IMR-90 (cell line): ENCODE measurements around the gene ADM5. TPM values are rescaled to one million over a fixed set of nuclear protein-coding genes. Genes with fewer than 3 reads are reported as not detected.
"Not testable (repeated sequence)": the region's sequence is repeated elsewhere in the genome, so short reads cannot be mapped to it uniquely, and the experiment has no call there.

Experiments
- ATAC-seq: fragments of 200-7000 bp; cut with Tn5 transposase; 2 replicates; pipeline ENCODE4 v1.9.1; 2020; ENCODE audit warnings: low read depth, mild to moderate bottlenecking, moderate library complexity
- BruUV-seq: library from RNA; stranded (reverse); fragments of 400-500 nt; replicated peaks from 2 replicates; lab custom pipeline; 2021; lab: Mats Ljungman, UMichigan
- CTCF ChIA-PET: fragments of 300-600 bp; formaldehyde crosslinking; extraction: SDS; loops from one replicate; lab custom pipeline; 2021; ENCODE audit warnings: antibody characterized with exemption; lab: Yijun Ruan, JAX
- POLR2A ChIA-PET: fragments of 300-600 bp; sonication (Branson Sonifier 250); formaldehyde crosslinking; loops from one replicate; lab custom pipeline; 2022; ENCODE audit warnings: antibody characterized with exemption; ENCODE audit not compliant: unreplicated experiment; lab: Charles Lee
- DNase-seq: peaks from one replicate; pipeline ENCODE4 v3.0.0; 2013
- H2AFZ ChIP-seq: replicated peaks from 2 replicates; pipeline ENCODE3; 2013; ENCODE audit warnings: low read length, mild to moderate bottlenecking; ENCODE audit not compliant: poor library complexity
- H2AK5ac ChIP-seq: 2 replicates; pipeline ENCODE4 v1.6.1; 2013; ENCODE audit warnings: low read depth, low read length, inconsistent platforms
- H2AK9ac ChIP-seq: replicated peaks from 2 replicates; pipeline ENCODE3; 2013; ENCODE audit warnings: mild to moderate bottlenecking, low read depth, low read length, moderate library complexity; ENCODE audit not compliant: poor library complexity
- H2BK120ac ChIP-seq: 2 replicates; pipeline ENCODE4 v1.6.1; 2013; ENCODE audit warnings: low read depth, low read length, inconsistent platforms
- H2BK15ac ChIP-seq: 3 replicates; pipeline ENCODE4 v1.6.1; 2013; ENCODE audit warnings: low read depth, low read length, inconsistent platforms
- H2BK20ac ChIP-seq: 2 replicates; pipeline ENCODE4 v1.6.1; 2013; ENCODE audit warnings: low read depth, mild to moderate bottlenecking, inconsistent platforms, low read length, moderate library complexity
- H2BK5ac ChIP-seq: 2 replicates; pipeline ENCODE4 v1.6.1; 2013; ENCODE audit warnings: mild to moderate bottlenecking, low read depth, low read length, inconsistent platforms; ENCODE audit not compliant: poor library complexity, severe bottlenecking
- H3K14ac ChIP-seq: replicated peaks from 2 replicates; pipeline ENCODE4 v1.6.1; 2013; ENCODE audit warnings: low read depth, low read length, inconsistent platforms
- H3K18ac ChIP-seq: 2 replicates; pipeline ENCODE4 v1.6.1; 2013; ENCODE audit warnings: low read depth, low read length, control low read depth
- H3K23ac ChIP-seq: 2 replicates; pipeline ENCODE4 v1.6.1; 2013; ENCODE audit warnings: low read depth, low read length, inconsistent platforms
- H3K27ac ChIP-seq: 2 replicates; pipeline ENCODE4 v1.5.1; 2013; ENCODE audit warnings: mild to moderate bottlenecking, control low read depth, low read length; ENCODE audit not compliant: insufficient read depth
- H3K27me3 ChIP-seq: 2 replicates; pipeline ENCODE4 v1.6.1; 2013; ENCODE audit warnings: low read length; ENCODE audit not compliant: control insufficient read depth, insufficient read depth
- H3K36me3 ChIP-seq: 2 replicates; pipeline ENCODE4 v1.6.1; 2013; ENCODE audit warnings: low read length, mixed read lengths; ENCODE audit not compliant: control insufficient read depth, insufficient read depth
- H3K4ac ChIP-seq: 2 replicates; pipeline ENCODE4 v1.6.1; 2013; ENCODE audit warnings: low read depth, low read length, inconsistent platforms
- H3K4me1 ChIP-seq: 2 replicates; pipeline ENCODE4 v1.6.1; 2013; ENCODE audit warnings: low read length, mixed read lengths; ENCODE audit not compliant: control insufficient read depth, insufficient read depth
- H3K4me2 ChIP-seq: 2 replicates; pipeline ENCODE4 v1.6.1; 2013; ENCODE audit warnings: low read depth, mild to moderate bottlenecking, control low read depth, low read length, moderate library complexity
- H3K4me3 ChIP-seq: 2 replicates; pipeline ENCODE4 v1.5.1; 2013; ENCODE audit warnings: low read depth, mild to moderate bottlenecking, control low read depth, low read length, moderate library complexity; ENCODE audit not compliant: insufficient read depth
- H3K56ac ChIP-seq: 2 replicates; pipeline ENCODE4 v1.6.1; 2013; ENCODE audit warnings: low read length, inconsistent platforms; ENCODE audit not compliant: insufficient read depth; ENCODE audit errors: extremely low read depth
- H3K79me1 ChIP-seq, 2 experiments: 2 replicates each; pipeline ENCODE4 v1.6.1; 2013; ENCODE audit warnings: low read length in 2 of 2, inconsistent platforms in 1 of 2, low read depth in 1 of 2
- H3K9ac ChIP-seq: 2 replicates; pipeline ENCODE4 v1.6.1; 2013; ENCODE audit warnings: low read depth, low read length, control low read depth
- H3K9me1 ChIP-seq: 2 replicates; pipeline ENCODE4 v1.6.1; 2013; ENCODE audit warnings: low read length, inconsistent platforms; ENCODE audit not compliant: insufficient read depth
- H3K9me3 ChIP-seq: 2 replicates; pipeline ENCODE4 v1.6.1; 2013; ENCODE audit warnings: low read length; ENCODE audit not compliant: control insufficient read depth, insufficient read depth
- H4K20me1 ChIP-seq: 2 replicates; pipeline ENCODE4 v1.6.1; 2013; ENCODE audit warnings: low read length, inconsistent platforms; ENCODE audit not compliant: insufficient read depth
- H4K5ac ChIP-seq: 2 replicates; pipeline ENCODE4 v1.6.1; 2013; ENCODE audit warnings: mild to moderate bottlenecking, low read depth, low read length, control low read depth
- H4K8ac ChIP-seq, 2 experiments: 2 replicates each; pipeline ENCODE4 v1.6.1; 2013; ENCODE audit warnings: low read depth in 2 of 2, low read length in 2 of 2, control low read depth in 1 of 2, inconsistent platforms in 1 of 2
- H4K91ac ChIP-seq: 2 replicates; pipeline ENCODE4 v1.6.1; 2013; ENCODE audit warnings: low read depth, low read length, inconsistent platforms; ENCODE audit not compliant: insufficient read depth
- CTCF ChIP-seq: conservative IDR thresholded peaks from 2 replicates; pipeline ENCODE4 v1.5.1; 2012; ENCODE audit warnings: mild to moderate bottlenecking, low read depth, low read length, improper control_type of control experiment
- MAZ ChIP-seq: IDR thresholded peaks from 2 replicates; pipeline ENCODE4 v1.6.1; 2012; ENCODE audit warnings: low read depth, mild to moderate bottlenecking, low read length, improper control_type of control experiment, moderate library complexity, borderline replicate concordance
- NFE2L2 ChIP-seq: fragments of 150-350 bp; IDR thresholded peaks from 2 replicates; pipeline ENCODE4 v1.6.1; 2016; ENCODE audit warnings: low read depth, mild to moderate bottlenecking, low read length
- RCOR1 ChIP-seq: IDR thresholded peaks from 2 replicates; pipeline ENCODE4 v1.6.1; 2012; ENCODE audit warnings: mild to moderate bottlenecking, low read length, improper control_type of control experiment; ENCODE audit not compliant: insufficient replicate concordance
- WGBS, 2 experiments: methylation state at CpG; one replicate each; pipeline versions ENCODE4 v1.1.5 to v1.1.7; 2013; ENCODE audit warnings: missing lambda C conversion rate in 2 of 2; ENCODE audit not compliant: insufficient read length in 1 of 2; ENCODE audit errors: extremely low coverage in 2 of 2; 5-methylcytosine and 5-hydroxymethylcytosine counted together
- dilution Hi-C: fragments of 300-500 bp; cut with HindIII; formaldehyde crosslinking; loops from one replicate; pipeline ENCODE4 v1.14.3; 2018; ENCODE audit warnings: low sequenced_read_pairs; ENCODE audit not compliant: unreplicated experiment
- in situ Hi-C: fragments of 300-500 bp; cut with MboI; formaldehyde crosslinking; loops from 3 replicates; pipeline ENCODE4 v1.14.3; 2019; ENCODE audit warnings: low sequenced_read_pairs, inconsistent platforms, mixed read lengths
- intact Hi-C: fragments of 100-400 bp; cut with micrococcal nuclease; formaldehyde crosslinking; loops from 2 replicates; pipeline ENCODE4 v1.10.0; 2022
- polyA plus RNA-seq, 3 experiments: library from polyadenylated mRNA; depleted of rRNA; stranded (reverse); fragments of >200 nt; gene quantifications; 2 replicates each; pipeline ENCODE4 v1.2.3, GENCODE V29; 2012; ENCODE audit warnings: low replicate concordance in 1 of 3
- total RNA-seq: library from RNA; depleted of rRNA; stranded (reverse); fragments of >200 nt; gene quantifications from 2 replicates; pipeline ENCODE4 v1.2.3, GENCODE V29; 2012
- TF ChIP-seq, protein P1 (sequence below): fragments of 150-350 bp; IDR thresholded peaks from 2 replicates; pipeline ENCODE4 v1.6.1; 2017; ENCODE audit warnings: mild to moderate bottlenecking, antibody characterized with exemption, low read length, low read depth

ADM5 gene
- total and polyA plus RNA-seq, 2 of the 4 experiments (the other 2 are of a cell fraction), result 0.18 to 0.99 TPM

DNA sequence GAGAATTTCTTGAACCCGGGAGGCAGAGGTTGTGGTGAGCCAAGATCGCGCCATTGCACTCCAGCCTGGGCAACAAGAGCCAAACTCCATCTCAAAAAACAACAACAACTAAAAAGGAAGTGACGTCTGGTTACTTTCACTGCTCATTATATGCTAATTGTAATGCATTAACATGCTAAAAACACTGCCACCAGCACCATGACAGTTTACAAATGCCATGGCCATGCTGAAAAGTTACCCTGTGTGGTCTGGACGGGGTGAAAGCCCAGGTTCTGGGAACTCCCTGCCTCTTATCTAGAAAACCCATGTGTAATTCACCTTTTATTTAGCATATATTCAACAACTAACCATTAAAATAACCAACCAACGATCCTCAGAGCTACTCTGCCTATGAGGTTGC, 29.6 kb downstream of the ADM5 start:
- H2AK5ac ChIP-seq, result no peak overlapping the region
- dilution Hi-C loops, result no loop called here
- in situ Hi-C loops, result no loop called here
- intact Hi-C loops, result loop anchor here (10.0 kb wide), 1 partner anchor 96 kb away; the partner anchor contains the start of genes FUZ and MED25
- no peaks in the 10 kb centered on the region for H3K79me1 ChIP-seq
- H3K4ac ChIP-seq, result no peak overlapping the region
- H3K4me2 ChIP-seq, result no peak overlapping the region
- H3K9me1 ChIP-seq, result no peaks in the 10 kb centered on the region
- H3K4me3 ChIP-seq, result no peak overlapping the region
- no peaks in the 10 kb centered on the region for H4K20me1 ChIP-seq
- H2BK20ac ChIP-seq, result no peak overlapping the region
- H3K4me1 ChIP-seq, result no peaks in the 10 kb centered on the region
- no peak overlapping the region for H3K27ac ChIP-seq
- no peak overlapping the region for H2BK15ac ChIP-seq
- no peaks in the 10 kb centered on the region for H3K9me3 ChIP-seq
- H2BK5ac ChIP-seq, result no peak overlapping the region
- ATAC-seq (no peak), DNase-seq (no peak)
- no peak overlapping the region for H3K18ac ChIP-seq
- H3K14ac ChIP-seq, result no peak overlapping the region
- H2AFZ ChIP-seq, result no peak overlapping the region
- 73% methylated on average over 2 of the region's 6 CpGs; no CpG with 5 or more reads in 1 of the 2 experiments for WGBS, 2 experiments
- BruUV-seq, result no TSS peak
- no peaks in the 10 kb centered on the region for H3K27me3 ChIP-seq
- H4K5ac ChIP-seq, result no peak overlapping the region
- no peaks in the 10 kb centered on the region for H3K36me3 ChIP-seq
- no peak overlapping the region for H2AK9ac ChIP-seq
- no peak overlapping the region for H4K91ac ChIP-seq
- no peak overlapping the region for H3K9ac ChIP-seq
- POLR2A ChIA-PET, result no interaction called here
- no peak overlapping the region for H3K23ac ChIP-seq
- TF ChIP-seq NFE2L2, result no peak
- TF ChIP-seq, protein P1, sequence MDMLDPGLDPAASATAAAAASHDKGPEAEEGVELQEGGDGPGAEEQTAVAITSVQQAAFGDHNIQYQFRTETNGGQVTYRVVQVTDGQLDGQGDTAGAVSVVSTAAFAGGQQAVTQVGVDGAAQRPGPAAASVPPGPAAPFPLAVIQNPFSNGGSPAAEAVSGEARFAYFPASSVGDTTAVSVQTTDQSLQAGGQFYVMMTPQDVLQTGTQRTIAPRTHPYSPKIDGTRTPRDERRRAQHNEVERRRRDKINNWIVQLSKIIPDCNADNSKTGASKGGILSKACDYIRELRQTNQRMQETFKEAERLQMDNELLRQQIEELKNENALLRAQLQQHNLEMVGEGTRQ, result no peak
- no peak for TF ChIP-seq CTCF
- no peak for TF ChIP-seq RCOR1
- TF ChIP-seq MAZ, result no peak
- no peak overlapping the region for H2BK120ac ChIP-seq
- H3K56ac ChIP-seq, result no peak overlapping the region
- H4K8ac ChIP-seq, result no peak overlapping the region
- CTCF ChIA-PET, result no interaction called here

- H2AFZ ChIP-seq, result peak overlapping the region; percentile 32
- DNase-seq, H3K36me3 ChIP-seq, ATAC-seq, H3K4me2 ChIP-seq, H3K4me1 ChIP-seq, dilution Hi-C loops, H3K4me3 ChIP-seq, H2BK20ac ChIP-seq, H2BK120ac ChIP-seq, H4K91ac ChIP-seq, H3K14ac ChIP-seq, H3K23ac ChIP-seq, H2AK5ac ChIP-seq, H2BK15ac ChIP-seq, H3K27ac ChIP-seq, H2BK5ac ChIP-seq, POLR2A ChIA-PET, H3K79me1 ChIP-seq, H3K9ac ChIP-seq, H4K8ac ChIP-seq, BruUV-seq, H3K18ac ChIP-seq, H3K9me1 ChIP-seq, in situ Hi-C loops, H3K9me3 ChIP-seq, H4K20me1 ChIP-seq, H2AK9ac ChIP-seq, H3K4ac ChIP-seq, H3K27me3 ChIP-seq, H3K56ac ChIP-seq, H4K5ac ChIP-seq: not testable (repeated sequence)
- CTCF ChIA-PET, result interaction anchor here (0.7 kb wide), 1 partner anchor 374 kb away, joined by 7 read pairs; no protein-coding TSS in a partner anchor
- intact Hi-C loops, result loop anchor here (10.0 kb wide), 1 partner anchor 95 kb away; the partner anchor contains the start of genes FUZ and MED25
- 61% methylated on average over 8 of the region's 22 CpGs; no CpG with 5 or more reads in 1 of the 2 experiments for WGBS, 2 experiments
Measured at GRCh38 chr19:49719420-49719819, 30.0 kb downstream of the ADM5 start.
